DMS53 treated with DMSO at 0.1 percent for 48 hours (cell line): ENCODE measurements around the gene CDX2.

ENCODE experiments used
- DNase-seq: peaks from one replicate; lab custom pipeline; 2025; ENCODE audit not compliant: unreplicated experiment; lab: John Stamatoyannopoulos, UW

CDX2 gene

DNA sequence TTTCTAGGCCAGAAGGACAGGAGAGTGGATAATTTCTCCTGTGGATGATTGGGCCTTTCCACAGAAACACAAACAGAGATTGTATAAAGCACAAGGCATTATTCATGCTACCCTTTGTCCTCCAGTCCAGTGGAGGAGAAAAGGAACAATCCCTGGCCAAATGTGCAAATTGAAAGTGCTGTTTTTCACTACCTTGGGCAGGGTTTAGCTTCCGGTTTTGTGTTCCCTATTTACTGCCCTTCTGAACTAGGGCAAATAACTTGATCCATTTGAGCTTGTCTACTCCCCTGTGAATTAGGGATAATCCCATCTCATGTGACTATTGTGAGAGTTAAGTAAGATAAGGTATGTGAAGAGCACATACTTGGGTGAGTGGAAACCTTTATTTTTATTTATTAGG lies 36.0 kb downstream of the CDX2 start:
- no peak for DNase-seq

DNA sequence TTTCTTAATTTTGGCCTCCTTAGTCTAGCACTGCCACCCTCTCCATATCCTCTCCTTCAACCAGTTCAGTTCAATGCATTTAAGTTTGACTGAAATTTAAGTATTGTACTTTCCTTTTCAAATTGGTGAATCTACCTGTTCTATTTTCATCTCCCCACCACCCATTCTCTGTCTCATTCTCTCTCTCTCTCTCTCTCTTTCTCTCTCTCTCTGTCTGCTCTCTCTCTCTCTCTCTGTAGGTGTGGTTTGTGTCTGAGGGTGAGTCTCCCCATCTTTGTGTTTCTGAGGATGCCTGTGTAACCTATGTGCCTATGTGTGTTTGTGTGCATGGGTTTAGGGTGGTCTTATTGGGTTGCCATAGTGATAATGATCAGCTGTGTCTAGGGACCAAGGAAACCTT lies 39.2 kb downstream of the CDX2 start:
- DNase-seq: no peak

DNA sequence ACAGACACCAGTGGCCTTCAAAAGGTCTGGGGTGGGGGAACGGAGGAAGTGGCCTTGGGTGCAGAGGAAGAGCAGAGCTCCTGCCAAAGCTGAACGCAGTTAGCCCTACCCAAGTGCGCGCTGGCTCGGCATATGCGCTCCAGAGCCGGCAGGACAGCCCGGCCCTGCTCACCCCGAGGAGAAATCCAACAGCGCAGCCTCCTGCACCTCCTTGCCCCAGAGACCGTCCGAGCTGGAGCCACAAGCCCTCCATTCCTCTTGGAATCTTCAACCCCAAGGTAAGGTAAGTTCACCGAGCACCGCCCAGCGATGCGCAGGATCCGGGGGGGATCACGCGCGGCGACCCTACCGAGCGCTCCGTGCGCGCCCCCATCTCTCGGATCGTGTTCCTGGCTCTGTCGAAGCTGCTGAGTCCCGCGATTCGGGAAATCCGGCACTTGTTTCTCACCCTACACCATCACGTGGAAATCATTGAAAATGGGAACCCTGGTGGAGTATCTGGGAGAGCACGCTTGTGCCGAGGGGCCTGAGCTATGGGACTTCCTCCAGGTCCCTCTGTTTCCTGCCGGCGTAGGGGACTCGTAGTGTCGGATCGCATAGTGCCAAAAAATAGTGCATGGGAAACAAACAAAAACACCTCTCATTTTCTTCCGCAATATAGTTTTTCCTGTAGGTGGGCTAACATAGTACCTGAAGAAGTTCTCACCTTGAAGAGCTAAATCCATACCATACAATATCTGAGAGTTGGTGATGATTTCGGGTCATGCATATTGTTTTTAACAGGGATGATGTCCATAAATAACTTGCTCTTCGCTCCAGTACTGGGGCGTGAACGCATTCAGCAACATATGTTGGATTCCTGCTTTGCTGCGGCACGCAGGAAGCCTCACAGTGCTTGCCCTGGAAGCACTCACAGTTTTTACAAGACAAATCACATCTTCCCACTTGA lies 40.0 kb downstream of the CDX2 start:
- DNase-seq: no peak

DNA sequence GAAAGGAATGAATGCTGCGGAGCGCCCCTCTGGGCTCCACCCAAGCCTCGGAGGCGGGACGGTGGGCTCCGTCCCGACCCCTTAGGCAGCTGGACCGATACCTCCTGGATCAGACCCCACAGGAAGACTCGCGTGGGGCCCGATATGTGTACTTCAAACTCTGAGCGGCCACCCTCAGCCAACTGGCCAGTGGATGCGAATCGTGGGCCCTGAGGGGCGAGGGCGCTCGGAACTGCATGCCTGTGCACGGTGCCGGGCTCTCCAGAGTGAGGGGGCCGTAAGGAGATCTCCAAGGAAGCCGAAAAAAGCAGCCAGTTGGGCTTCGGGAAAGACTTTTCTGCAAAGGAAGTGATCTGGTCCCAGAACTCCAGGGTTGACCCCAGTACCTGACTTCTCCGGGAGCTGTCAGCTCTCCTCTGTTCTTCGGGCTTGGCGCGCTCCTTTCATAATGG lies 40.7 kb downstream of the CDX2 start:
- no peak for DNase-seq

DNA sequence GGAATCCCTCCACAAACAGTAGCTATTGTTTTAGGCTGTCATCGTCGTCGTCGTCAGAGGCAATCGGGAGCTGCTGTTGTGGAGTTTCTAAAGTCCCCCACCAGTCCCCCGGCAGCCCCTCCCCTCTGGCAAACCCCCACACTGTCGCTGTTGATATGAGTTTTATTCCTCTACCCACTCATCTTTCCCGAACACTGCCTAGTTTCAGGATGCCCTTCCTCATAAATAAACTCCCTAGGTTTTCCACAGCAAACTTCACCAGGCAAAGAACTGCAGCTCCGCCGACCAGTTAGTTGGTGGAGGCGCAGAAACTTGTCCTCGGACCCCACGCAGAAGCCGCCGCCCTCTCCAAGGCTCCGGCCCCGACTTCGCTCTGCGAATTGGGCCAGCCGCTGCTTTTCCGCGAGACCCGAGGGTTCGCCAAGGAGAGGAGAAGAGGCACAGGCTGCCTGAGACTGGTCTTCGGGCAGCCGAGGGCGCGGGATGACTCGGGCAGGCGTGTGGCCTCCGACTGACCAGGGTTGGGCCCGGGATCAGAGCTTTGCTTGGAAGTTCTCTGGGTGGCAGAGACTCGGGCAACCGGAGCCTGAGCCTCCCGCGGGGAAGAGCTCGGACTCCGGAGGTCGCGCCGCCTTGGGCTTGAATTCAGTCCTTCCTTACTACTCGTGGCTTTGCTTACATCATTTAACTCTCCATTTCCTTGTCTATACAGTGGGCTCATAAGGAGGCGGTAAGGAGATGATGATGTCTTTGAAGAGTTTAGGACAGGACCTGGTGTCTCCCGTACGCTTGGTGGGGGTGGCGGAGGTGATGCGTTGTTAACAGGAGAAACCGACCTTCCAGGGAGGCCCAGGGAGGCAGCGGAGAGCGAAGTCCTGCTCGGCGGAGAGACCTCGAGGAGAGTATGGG lies 41.4 kb downstream of the CDX2 start:
- no peak for DNase-seq

DNA sequence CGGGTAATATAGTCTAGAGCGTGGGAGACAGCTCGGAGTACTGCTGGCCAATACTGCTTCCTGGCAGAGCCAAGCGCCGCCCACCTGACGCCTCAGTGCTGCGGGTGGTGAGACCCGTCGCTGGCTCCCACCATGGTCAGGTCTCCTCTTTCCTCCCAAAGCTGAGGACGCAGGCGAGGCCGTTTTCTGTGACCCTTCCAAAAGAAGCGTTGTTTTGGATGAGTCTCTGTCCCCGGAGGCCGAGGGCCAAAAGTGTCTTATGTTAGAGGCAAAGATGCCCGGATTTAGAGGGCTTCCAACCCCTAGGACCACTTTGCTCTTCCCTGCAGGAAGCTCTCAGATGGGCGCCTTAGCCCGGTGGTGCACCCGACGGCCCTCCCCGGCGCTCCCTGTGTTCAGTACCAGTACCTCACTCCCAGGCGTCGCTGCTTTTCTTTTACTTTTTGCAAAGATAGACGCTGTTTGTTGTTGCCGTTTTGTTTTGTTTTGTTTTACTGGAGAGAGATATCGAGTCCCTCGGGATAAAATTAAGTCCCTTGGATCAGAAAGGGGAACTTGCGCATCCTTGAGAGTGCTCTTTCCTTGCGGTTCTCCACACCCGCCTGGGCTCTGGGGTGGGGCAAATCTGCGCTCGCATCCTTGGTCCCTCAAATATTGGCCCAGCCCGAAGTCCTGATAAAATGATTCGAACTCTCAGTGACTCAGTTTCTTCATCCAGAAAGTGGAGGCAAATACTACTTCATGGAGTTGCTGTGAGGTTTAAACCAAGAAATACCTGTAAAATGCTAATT lies 42.3 kb downstream of the CDX2 start:
- no peak for DNase-seq

DNA sequence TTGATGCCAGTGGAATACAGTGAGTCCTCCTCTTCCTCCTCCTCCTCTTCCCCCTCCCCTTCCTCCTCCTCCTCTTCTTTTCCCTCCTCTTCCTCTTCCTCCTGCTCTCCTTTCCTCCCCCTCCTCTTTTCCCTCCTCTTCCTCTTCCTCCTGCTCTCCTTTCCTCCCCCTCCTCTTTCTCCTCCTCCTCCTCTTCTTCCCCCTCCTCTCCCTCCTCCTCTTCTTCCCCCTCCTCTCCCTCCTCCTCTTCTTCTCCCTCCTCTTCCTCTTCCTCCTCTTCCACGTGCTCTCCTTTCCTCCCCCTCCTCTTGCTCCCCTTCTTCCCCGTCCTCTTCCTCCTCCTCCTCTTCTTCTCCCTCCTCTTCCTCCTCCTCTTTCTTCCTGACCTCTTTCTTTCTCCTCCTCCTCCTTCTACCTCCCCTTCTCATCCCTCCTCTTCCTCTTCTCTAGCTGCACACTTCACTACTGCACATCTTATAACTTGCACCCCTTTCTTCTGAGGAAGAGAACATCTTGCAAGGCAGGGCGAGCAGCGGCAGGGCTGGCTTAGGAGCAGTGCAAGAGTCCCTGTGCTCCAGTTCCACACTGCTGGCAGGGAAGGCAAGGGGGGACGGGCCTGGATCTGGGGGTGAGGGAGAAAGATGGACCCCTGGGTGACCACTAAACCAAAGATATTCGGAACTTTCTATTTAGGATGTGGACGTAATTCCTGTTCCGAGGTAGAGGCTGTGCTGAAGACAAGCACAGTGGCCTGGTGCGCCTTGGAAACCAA lies 43.7 kb downstream of the CDX2 start:
- no peak for DNase-seq

DNA sequence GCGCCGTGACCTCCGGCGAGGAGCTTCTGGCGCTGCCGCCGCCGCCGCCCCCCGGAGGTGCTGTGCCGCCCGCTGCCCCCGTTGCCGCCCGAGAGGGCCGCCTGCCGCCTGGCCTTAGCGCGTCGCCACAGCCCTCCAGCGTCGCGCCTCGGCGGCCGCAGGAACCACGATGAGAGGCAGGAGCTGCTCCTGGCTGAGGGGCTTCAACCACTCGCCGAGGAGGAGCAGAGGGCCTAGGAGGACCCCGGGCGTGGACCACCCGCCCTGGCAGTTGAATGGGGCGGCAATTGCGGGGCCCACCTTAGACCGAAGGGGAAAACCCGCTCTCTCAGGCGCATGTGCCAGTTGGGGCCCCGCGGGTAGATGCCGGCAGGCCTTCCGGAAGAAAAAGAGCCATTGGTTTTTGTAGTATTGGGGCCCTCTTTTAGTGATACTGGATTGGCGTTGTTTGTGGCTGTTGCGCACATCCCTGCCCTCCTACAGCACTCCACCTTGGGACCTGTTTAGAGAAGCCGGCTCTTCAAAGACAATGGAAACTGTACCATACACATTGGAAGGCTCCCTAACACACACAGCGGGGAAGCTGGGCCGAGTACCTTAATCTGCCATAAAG lies 44.5 kb downstream of the CDX2 start:
- DNase-seq: no peak

DNA sequence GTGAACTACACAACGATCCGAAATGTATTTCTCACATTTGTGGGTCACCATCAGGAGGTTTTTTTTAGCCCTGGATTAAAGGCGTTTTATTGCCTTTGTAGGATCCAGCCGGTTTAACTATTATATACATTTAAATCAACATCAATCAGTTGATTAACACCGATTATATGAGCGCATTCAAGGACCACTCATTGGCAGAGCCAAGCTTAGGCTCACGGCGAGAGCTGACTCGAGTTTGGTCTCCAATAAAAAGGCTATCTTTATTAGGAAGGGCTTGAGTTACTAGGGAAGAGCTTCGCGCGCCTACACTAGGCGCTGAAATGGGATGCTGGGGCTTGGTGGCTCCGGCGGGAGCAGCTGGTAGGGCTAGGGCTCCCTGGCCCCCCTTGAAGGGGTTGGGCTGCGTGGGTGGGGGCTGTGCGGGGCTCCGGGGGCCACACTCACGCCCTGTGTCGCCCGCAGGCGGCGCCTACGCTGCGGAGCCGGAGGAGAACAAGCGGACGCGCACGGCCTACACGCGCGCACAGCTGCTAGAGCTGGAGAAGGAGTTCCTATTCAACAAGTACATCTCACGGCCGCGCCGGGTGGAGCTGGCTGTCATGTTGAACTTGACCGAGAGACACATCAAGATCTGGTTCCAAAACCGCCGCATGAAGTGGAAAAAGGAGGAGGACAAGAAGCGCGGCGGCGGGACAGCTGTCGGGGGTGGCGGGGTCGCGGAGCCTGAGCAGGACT lies 45.2 kb downstream of the CDX2 start:
- DNase-seq: peak; percentile 12

DNA sequence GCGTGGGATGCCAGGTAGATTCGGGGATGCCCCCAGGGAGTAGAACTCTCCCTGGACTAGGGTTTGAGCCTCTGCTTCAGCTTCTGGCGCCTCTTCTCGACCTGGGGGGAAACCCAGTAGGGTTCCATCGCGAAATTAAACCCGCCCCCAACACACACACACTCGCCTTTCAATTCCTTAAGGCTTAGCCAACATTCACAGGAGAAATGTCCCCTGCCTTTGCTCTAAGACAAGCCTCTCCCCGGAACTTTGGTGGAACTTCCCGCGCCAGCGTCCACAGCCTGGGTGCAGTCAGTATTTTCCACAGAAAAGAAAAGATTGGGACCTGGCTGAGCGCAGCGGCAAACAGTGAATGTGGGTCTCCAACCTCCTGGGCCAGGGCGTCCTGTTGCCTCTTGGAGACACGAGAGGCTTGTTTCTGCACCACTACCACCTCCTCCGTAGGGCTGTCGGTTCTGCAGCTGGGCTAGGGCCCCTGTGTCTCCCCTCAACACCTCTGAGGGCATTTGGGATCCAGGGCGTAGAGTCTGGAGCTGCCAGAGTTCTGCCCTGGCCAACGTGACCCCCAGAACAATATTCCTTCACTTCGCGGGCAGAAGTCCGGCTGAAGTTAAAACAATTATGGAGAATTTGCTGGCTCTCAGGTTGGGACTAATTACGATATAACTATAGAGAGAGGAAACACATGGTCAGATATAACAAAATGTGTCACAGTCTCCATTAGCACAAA lies 46.1 kb downstream of the CDX2 start:
- DNase-seq: no peak

DNA sequence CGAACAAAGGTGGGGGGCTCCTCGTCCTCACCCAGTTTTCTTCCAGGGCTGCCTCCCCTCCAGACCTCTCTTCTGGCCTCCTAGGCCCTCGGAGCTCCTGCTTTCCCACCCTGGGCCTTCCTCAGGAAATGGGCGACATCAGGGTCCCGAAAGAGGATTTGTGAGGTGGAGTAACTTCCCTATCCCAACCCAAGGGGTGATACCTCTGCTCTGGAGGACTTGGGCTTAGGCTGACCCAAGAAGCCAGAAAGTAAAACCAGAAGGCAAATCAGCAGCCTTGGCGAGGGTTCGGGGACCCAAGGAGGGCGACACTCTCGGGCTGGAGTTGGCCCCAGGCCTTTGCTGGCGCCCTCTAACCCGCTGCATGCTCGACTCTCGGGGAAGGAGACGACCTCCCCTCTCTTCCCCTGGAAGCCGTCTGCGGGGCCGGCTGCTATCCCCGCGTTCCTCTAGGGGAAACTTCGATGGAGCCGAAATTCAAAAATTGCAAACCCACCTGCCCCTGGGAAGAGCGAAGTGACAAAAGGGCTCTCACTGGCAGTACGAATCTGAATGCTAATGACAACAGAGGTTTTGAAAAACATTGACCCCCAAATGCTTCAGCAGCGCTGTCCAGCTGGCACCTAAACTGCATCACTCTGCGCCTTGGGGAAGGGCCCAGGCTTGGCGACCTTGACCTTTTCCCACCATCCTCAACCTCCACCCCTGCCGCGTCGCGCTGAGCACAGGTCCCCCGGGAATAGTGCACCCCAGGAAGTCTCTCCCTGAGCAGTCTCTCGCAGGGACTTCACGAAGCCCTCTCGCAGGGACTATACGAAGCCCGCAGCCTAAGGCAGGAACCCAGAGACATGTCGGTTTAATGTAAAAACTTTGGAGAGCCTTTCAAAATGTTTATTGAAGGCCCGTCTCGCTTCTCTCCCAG lies 46.9 kb downstream of the CDX2 start:
- DNase-seq: no peak

DNA sequence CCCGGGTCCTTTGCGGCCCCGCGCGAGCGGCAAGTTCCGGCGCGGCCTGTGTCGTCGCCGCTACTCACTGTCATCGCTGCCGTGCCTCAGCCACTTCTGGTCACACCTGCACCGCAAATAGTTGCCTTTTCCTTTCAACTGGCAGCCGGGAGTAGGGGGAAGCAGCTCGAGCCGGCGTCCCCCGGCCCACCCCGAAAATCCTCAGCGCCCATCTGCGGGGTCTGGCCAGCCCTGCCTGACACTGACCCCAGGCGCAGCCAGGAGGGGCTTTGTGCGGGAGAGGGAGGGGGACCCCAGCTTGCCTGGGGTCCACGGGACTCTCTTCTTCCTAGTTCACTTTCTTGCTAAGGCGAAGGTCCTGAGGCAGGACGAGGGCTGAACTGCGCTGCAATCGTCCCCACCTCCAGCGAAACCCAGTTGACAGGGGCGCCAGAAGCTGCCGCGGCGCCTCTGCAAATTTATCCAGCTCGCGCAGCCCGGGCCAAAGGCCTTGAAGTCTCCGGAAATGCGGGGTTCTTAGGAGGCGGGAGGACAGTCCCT lies 47.6 kb downstream of the CDX2 start:
- no peak for DNase-seq

DNA sequence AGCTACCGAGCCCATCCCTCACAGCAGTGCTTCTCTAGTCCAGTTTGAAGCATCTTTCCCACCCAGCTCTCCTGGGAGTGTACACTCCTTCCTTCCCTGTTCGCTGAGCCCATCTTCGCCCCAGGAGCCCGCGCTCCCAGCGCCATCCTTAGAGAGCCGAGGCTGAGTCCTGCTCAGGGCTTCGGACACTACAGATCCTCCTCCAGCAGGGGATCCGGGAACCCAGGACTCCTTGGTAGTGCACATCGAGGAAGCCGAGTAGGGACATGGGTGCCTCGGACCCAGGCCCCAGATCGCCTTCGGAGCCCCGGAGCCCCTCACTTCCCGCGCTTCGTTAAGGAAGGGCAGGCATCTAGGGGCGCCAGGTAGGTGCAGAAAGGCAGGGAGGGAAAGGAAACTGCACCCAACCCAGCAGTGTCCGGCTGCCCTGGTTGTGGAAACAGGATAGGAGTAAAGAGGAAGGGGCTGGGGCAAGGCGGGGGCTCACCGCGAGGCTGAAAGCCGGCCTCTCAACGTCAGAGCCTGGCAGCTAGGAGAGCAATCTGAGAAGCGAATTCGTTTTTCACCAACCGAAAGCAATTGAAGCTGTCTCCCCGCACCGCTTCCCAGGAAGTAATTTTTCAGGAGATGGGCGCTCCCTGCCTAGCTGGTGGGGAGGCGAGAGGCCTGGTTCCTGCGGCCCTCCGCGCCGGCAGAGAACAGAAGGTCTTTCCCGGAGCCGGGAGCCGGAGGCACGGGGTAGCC lies 48.3 kb downstream of the CDX2 start:
- DNase-seq: peak; percentile 61

DNA sequence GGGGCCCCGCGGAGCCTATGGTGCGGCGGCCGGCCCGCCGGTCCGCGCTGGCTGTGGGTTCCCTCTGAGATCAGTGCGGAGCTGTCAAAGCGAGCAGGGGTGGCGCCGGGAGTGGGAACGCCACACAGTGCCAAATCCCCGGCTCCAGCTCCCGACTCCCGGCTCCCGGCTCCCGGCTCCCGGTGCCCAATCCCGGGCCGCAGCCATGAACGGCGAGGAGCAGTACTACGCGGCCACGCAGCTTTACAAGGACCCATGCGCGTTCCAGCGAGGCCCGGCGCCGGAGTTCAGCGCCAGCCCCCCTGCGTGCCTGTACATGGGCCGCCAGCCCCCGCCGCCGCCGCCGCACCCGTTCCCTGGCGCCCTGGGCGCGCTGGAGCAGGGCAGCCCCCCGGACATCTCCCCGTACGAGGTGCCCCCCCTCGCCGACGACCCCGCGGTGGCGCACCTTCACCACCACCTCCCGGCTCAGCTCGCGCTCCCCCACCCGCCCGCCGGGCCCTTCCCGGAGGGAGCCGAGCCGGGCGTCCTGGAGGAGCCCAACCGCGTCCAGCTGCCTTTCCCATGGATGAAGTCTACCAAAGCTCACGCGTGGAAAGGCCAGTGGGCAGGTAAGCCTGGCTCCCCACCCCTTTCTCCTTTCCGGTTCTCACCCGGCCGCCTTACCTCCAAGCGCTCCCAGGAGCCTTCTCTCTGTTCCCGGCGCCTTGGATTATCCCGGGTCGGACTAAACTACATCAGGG lies 49.0 kb downstream of the CDX2 start, which contains the start of gene PDX1:
Gene PDX1 (plus strand): TSS at position 67 of the 743 bp plus-strand sequence. CDS start 139 bp downstream, at position 206.
- DNase-seq: peak; percentile 66

DNA sequence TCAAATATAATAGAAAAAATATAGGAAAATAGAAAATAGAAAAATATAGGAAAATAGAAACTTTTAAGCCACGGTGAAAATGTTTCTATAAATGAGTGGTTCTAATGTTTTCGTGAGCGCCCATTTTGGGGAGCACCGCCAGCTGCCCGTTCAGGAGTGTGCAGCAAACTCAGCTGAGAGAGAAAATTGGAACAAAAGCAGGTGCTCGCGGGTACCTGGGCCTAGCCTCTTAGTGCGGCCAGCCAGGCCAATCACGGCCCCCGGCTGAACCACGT lies 49.5 kb downstream of the CDX2 start:
- no peak for DNase-seq
